Peyer's patch (tissue), 4 donors: Measurements from ENCODE around the gene POM121.
"Not testable (repeated sequence)": the region's sequence is repeated elsewhere in the genome, so short reads cannot be mapped to it uniquely, and the experiment has no call there.

Source experiments
- CTCF ChIP-seq, 6 experiments: fragments of 450-650 bp in 4 of 6; fragments of 200-600 bp in 2 of 6; sonication (generic) in 1 of 6; IDR thresholded peaks; one replicate each; pipeline ENCODE4 v1.5.1; 2017 to 2019; ENCODE audit warnings: antibody characterized with exemption in 6 of 6, mild to moderate bottlenecking in 3 of 6, moderate library complexity in 1 of 6
- POLR2A ChIP-seq, 2 donors: fragments of 450-650 bp; IDR thresholded peaks; one replicate each; pipeline ENCODE4 v1.5.1; 2017; ENCODE audit warnings: antibody characterized with exemption in 2 of 2, mild to moderate bottlenecking in 2 of 2, moderate library complexity in 2 of 2

DNA sequence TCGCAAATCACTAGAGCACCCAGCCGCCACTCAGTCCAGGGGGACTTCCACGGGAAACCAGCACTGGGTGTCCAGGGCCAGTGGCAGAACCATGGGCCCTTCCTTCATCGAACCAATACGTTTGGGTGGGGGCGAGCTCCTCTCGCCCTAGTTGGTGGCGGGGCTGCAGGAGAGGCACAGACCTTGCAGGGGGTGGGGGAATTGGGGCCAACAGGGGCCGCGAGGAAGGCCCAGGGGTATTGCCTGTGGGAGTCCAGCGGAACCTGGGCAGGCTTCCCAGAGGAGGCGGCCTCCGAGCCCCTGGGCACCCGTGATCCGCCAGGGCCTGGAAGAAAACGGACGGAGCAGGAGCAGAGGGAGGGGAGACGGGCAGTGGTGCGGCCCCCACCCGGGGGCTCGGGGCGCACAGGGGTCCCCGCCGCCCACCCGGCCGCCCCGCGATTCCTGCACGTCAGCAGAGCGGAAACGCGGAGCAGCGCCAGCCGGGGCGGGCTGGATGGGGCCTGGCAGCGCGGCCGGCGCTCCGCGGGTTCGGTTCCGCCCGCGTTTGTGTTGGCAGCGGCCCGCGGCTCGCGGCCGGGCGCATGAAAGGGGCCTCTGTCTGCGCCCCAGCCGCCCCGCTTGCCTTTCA, 50.9 kb downstream of the POM121 start:
- TF ChIP-seq CTCF, POLR2A (IDR thresholded peaks at IDR 0.05): not testable (repeated sequence)
